VCaP (cell line): ENCODE measurements around the gene RABL6.
A peak's percentile ranks its signal among the peaks of the same experiment; 100 is the strongest.

Experiments
- H3K27ac ChIP-seq: fragments of 450-650 bp; 2 replicates; pipeline ENCODE4 v1.5.1; 2017
- CTCF ChIP-seq: fragments of 450-650 bp; conservative IDR thresholded peaks from 2 replicates; pipeline ENCODE4 v1.5.1; 2017; ENCODE audit warnings: mild to moderate bottlenecking, moderate library complexity

The RABL6 gene

GRCh38 chr9:136789523-136789937 lies 18.2 kb upstream of the RABL6 start:
- TF ChIP-seq CTCF = no peak
- H3K27ac ChIP-seq = peak overlapping the region; percentile 100

- no peak for TF ChIP-seq CTCF
- peak within 1 kb of the TSS; percentile 100 for H3K27ac ChIP-seq
Observed at GRCh38 chr9:136790640-136791515, 16.9 kb upstream of the RABL6 start, which contains the start of gene TMEM141. Gene TMEM141, plus strand, starts transcription at chr9:136791344. Its CDS starts 27 bp downstream, at chr9:136791371.

- peak; percentile 96 for TF ChIP-seq CTCF
- H3K27ac ChIP-seq = peak overlapping the region; percentile 100
Observed at GRCh38 chr9:136791516-136792276, 16.1 kb upstream of the RABL6 start.

GRCh38 chr9:136792321-136793085 lies 15.2 kb upstream of the RABL6 start:
- H3K27ac ChIP-seq = peak overlapping the region; percentile 100
- TF ChIP-seq CTCF = no peak

DNA sequence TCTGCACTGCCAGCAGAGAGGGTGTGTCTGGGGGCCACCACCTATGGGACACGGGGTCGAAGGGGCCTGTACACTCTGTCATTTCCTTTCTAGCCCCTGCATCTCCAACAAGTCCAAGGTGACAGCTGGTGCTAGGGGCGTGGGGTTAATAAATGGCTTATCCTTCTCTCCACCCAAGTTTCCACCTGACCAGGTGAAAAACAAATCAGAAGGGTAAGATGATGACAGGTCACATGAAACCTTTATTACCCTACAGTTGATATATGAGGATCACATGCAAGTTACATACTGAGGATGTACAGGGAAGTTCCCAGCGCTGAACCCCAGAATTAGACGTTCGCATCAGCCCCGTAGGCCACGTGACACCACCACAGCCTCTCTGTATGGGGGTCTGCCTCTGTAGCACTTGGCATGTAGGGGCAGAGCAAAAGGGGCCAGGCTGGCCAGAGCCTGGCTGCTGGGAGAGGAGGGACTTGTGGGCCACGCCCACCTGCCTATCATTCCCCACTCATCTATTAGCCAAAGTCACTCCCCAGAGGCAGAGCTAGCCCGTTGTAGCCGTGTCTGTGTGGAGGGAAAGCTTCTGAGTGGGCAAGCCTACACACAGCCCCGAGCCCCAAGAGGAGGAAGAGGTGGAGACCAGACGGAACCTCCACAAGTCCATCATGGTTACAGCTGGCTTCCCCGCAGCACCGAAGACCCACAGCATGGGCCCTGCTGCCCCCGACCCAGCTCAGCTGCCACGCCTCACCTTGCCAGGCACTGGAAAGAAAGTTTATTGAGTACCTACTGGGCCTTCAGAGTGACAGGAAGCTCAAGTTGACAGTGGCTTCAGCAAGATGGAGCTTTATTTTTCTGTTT lies 14.4 kb upstream of the RABL6 start:
- H3K27ac ChIP-seq = peak overlapping the region; percentile 100
- TF ChIP-seq CTCF = no peak

GRCh38 chr9:136794281-136794999 lies 13.3 kb upstream of the RABL6 start:
- peak overlapping the region; percentile 100 for H3K27ac ChIP-seq
- no peak for TF ChIP-seq CTCF
